Mucosa of stomach (tissue), 1 donor: ENCODE data around the gene TRIM32.

Experiments used
- H3K27me3 ChIP-seq: one replicate; pipeline ENCODE4 v1.7.0; 2013; ENCODE audit warnings: mild to moderate bottlenecking, low read length; ENCODE audit not compliant: control insufficient read depth, insufficient read depth
- H3K36me3 ChIP-seq: one replicate; pipeline ENCODE4 v1.7.0; 2013; ENCODE audit warnings: low read length; ENCODE audit not compliant: control insufficient read depth, insufficient read depth
- H3K4me1 ChIP-seq: one replicate; pipeline ENCODE4 v1.7.0; 2013; ENCODE audit warnings: mild to moderate bottlenecking, low read length; ENCODE audit not compliant: control insufficient read depth, insufficient read depth
- H3K4me3 ChIP-seq: one replicate; pipeline ENCODE4 v1.7.0; 2013; ENCODE audit warnings: low read length
- H3K9ac ChIP-seq: one replicate; pipeline ENCODE4 v1.7.0; 2013; ENCODE audit warnings: mild to moderate bottlenecking, low read length, moderate library complexity
- H3K9me3 ChIP-seq: one replicate; pipeline ENCODE4 v1.7.0; 2013; ENCODE audit warnings: mild to moderate bottlenecking, low read length, moderate library complexity; ENCODE audit not compliant: control insufficient read depth
- donor health status: Pancreatic carcinoma.

TRIM32 gene

GRCh38 chr9:116741742-116742141 is 54.6 kb downstream of the TRIM32 start:
- H3K4me3 ChIP-seq = no peak overlapping the region
- H3K36me3 ChIP-seq = no peaks in the 10 kb centered on the region
- H3K9ac ChIP-seq = no peak overlapping the region
- no peaks in the 10 kb centered on the region for H3K4me1 ChIP-seq
- H3K9me3 ChIP-seq = no peaks in the 10 kb centered on the region
- H3K27me3 ChIP-seq = peaks cover 3% of the 10 kb centered on the region

- Histone ChIP-seq H3K4me3 (no peak overlapping the region), H3K9me3 (no peaks in the 10 kb centered on the region), H3K4me1 (no peaks in the 10 kb centered on the region), H3K36me3 (no peaks in the 10 kb centered on the region), H3K9ac (no peak overlapping the region), H3K27me3 (no peaks in the 10 kb centered on the region)
Measured at GRCh38 chr9:116749176-116749575, 62.1 kb downstream of the TRIM32 start.

- Histone ChIP-seq H3K36me3 (no peaks in the 10 kb centered on the region), H3K27me3 (no peaks in the 10 kb centered on the region), H3K9me3 (no peaks in the 10 kb centered on the region), H3K4me3 (no peak overlapping the region), H3K4me1 (no peaks in the 10 kb centered on the region), H3K9ac (no peak overlapping the region)
Measured at GRCh38 chr9:116749772-116750171, 62.7 kb downstream of the TRIM32 start.

GRCh38 chr9:116750510-116750909 is 63.4 kb downstream of the TRIM32 start:
- no peak overlapping the region for H3K9ac ChIP-seq
- H3K4me3 ChIP-seq = no peak overlapping the region
- H3K4me1 ChIP-seq = no peaks in the 10 kb centered on the region
- H3K36me3 ChIP-seq = no peaks in the 10 kb centered on the region
- H3K9me3 ChIP-seq = no peaks in the 10 kb centered on the region
- H3K27me3 ChIP-seq = no peaks in the 10 kb centered on the region
